Measurements from ENCODE around the gene PGA5. TPM values are rescaled to one million over a fixed set of nuclear protein-coding genes. Genes with fewer than 3 reads are reported as not detected.
"Not testable (repeated sequence)": the region's sequence is repeated elsewhere in the genome, so short reads cannot be mapped to it uniquely, and the experiment has no call there.

PGA5 gene
- total RNA-seq, 4 donors from 2014 or later: not detected

GRCh38 chr11:61212202-61212601, 28.8 kb upstream of the PGA5 start:
- H3K4me1 ChIP-seq; H3K4me3 ChIP-seq; intact Hi-C loops (cut with DNase I; ENCODE audit: low total_unique reads); H3K9me3 ChIP-seq; H3K36me3 ChIP-seq; H3K27me3 ChIP-seq; H3K27ac ChIP-seq; DNase-seq: not testable (repeated sequence)

- H3K9me3 ChIP-seq; H3K4me1 ChIP-seq; intact Hi-C loops (cut with DNase I; ENCODE audit: low total_unique reads); H3K36me3 ChIP-seq; H3K4me3 ChIP-seq; H3K27me3 ChIP-seq; H3K27ac ChIP-seq; DNase-seq: not testable (repeated sequence)
Measured at GRCh38 chr11:61213711-61214324, 27.2 kb upstream of the PGA5 start.

- H3K27ac ChIP-seq; intact Hi-C loops (cut with DNase I; ENCODE audit: low total_unique reads); H3K4me1 ChIP-seq; H3K36me3 ChIP-seq; DNase-seq; H3K27me3 ChIP-seq; H3K4me3 ChIP-seq; H3K9me3 ChIP-seq: not testable (repeated sequence)
Measured at GRCh38 chr11:61218306-61218705, 22.7 kb upstream of the PGA5 start.

- intact Hi-C loops (cut with DNase I; ENCODE audit: low total_unique reads); H3K4me3 ChIP-seq; DNase-seq; H3K36me3 ChIP-seq; H3K27ac ChIP-seq; H3K4me1 ChIP-seq; H3K9me3 ChIP-seq; H3K27me3 ChIP-seq: not testable (repeated sequence)
Measured at GRCh38 chr11:61219016-61219415, 22.0 kb upstream of the PGA5 start.

GRCh38 chr11:61222047-61222446, 18.9 kb upstream of the PGA5 start, which contains the start of gene PGA4:
PGA4 (plus strand) TSS chr11:61222347; CDS start chr11:61222401, 54 bp downstream.
- H3K36me3 ChIP-seq; H3K27ac ChIP-seq; H3K27me3 ChIP-seq; intact Hi-C loops (cut with DNase I; ENCODE audit: low total_unique reads); H3K4me1 ChIP-seq; H3K4me3 ChIP-seq; DNase-seq; H3K9me3 ChIP-seq: not testable (repeated sequence)

GRCh38 chr11:61222692-61223091, 18.3 kb upstream of the PGA5 start:
- H3K9me3 ChIP-seq; intact Hi-C loops (cut with DNase I; ENCODE audit: low total_unique reads); H3K4me1 ChIP-seq; H3K4me3 ChIP-seq; H3K27me3 ChIP-seq; H3K27ac ChIP-seq; DNase-seq; H3K36me3 ChIP-seq: not testable (repeated sequence)

- intact Hi-C loops (cut with DNase I; ENCODE audit: low total_unique reads): not testable (repeated sequence)
Measured at GRCh38 chr11:61226457-61227137, 14.4 kb upstream of the PGA5 start.

GRCh38 chr11:61229458-61229857, 11.5 kb upstream of the PGA5 start:
- H3K9me3 ChIP-seq; H3K4me1 ChIP-seq; H3K36me3 ChIP-seq; H3K27ac ChIP-seq; H3K27me3 ChIP-seq; H3K4me3 ChIP-seq; DNase-seq; intact Hi-C loops (cut with DNase I; ENCODE audit: low total_unique reads): not testable (repeated sequence)

More at GRCh38 chr11:61226457-61227137, 14.4 kb upstream of the PGA5 start:
- H3K36me3 ChIP-seq, H3K4me3 ChIP-seq, H3K27ac ChIP-seq, DNase-seq, H3K4me1 ChIP-seq, H3K9me3 ChIP-seq, H3K27me3 ChIP-seq: not testable (repeated sequence)

GRCh38 chr11:61231033-61231432, 9.9 kb upstream of the PGA5 start:
- H3K36me3 ChIP-seq; H3K4me1 ChIP-seq; DNase-seq; H3K9me3 ChIP-seq; H3K27me3 ChIP-seq; H3K27ac ChIP-seq; intact Hi-C loops (cut with DNase I; ENCODE audit: low total_unique reads); H3K4me3 ChIP-seq: not testable (repeated sequence)

- H3K4me1 ChIP-seq; H3K9me3 ChIP-seq; DNase-seq; H3K27ac ChIP-seq; H3K36me3 ChIP-seq; intact Hi-C loops (cut with DNase I; ENCODE audit: low total_unique reads); H3K27me3 ChIP-seq; H3K4me3 ChIP-seq: not testable (repeated sequence)
Measured at GRCh38 chr11:61231585-61231984, 9.4 kb upstream of the PGA5 start.

GRCh38 chr11:61232548-61233145, 8.3 kb upstream of the PGA5 start:
- H3K27ac ChIP-seq; H3K4me1 ChIP-seq; intact Hi-C loops (cut with DNase I; ENCODE audit: low total_unique reads); H3K4me3 ChIP-seq; H3K9me3 ChIP-seq; DNase-seq; H3K27me3 ChIP-seq; H3K36me3 ChIP-seq: not testable (repeated sequence)

GRCh38 chr11:61237130-61237529, 3.8 kb upstream of the PGA5 start:
- H3K4me3 ChIP-seq; H3K27ac ChIP-seq; intact Hi-C loops (cut with DNase I; ENCODE audit: low total_unique reads); H3K27me3 ChIP-seq; H3K9me3 ChIP-seq; H3K36me3 ChIP-seq; H3K4me1 ChIP-seq; DNase-seq: not testable (repeated sequence)

- H3K36me3 ChIP-seq; DNase-seq; H3K27ac ChIP-seq; H3K27me3 ChIP-seq; H3K9me3 ChIP-seq; H3K4me1 ChIP-seq; H3K4me3 ChIP-seq; intact Hi-C loops (cut with DNase I; ENCODE audit: low total_unique reads): not testable (repeated sequence)
Measured at GRCh38 chr11:61240288-61240687, 687 bp upstream of the PGA5 start.

All from uterus (tissue), 4 donors.